ENCODE results near the gene STMN3. TPM values are rescaled to one million over a fixed set of nuclear protein-coding genes. Genes with fewer than 3 reads are reported as not detected.

The STMN3 gene
- total and polyA plus RNA-seq, 4 donors: 0.42 to 2.9 (median 0.91) TPM

DNA sequence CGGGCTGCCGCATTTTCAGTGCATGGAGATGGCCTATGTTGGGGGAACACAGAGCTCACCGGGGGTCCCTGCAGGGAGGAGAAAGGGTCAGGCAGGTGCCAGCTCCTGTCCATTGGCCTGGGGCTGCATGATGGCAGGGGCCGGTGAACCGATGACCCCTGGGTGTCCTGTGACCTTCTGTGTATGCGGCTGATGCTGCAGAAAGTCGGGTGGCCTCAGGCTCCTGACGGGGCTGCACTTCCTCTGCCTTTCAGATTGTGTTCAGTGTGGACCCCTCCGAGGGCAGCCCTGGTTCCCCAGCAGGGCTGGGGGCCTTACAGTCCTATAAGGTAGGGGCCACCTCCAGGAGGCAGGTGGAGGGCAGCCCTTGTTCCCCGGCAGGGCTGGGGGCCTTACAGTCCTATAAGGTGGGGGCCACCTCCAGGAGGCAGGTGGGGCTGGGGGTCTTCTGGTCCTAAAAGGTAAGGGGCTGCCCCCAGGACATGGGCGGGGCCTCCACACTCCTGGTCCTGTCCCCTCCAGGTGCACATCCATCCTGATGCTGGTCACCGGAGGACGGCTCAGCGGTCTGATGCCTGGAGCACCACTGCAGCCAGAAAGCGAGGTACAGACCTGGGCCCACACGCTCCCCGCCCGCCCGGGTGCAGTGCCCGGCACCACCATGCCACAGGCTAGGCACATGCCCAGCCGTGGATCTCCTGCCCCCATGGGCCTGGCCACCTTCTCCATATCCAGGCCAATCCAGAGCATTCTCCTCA lies 32.2 kb upstream of the STMN3 start (continued):
- TF ChIP-seq, protein P1, sequence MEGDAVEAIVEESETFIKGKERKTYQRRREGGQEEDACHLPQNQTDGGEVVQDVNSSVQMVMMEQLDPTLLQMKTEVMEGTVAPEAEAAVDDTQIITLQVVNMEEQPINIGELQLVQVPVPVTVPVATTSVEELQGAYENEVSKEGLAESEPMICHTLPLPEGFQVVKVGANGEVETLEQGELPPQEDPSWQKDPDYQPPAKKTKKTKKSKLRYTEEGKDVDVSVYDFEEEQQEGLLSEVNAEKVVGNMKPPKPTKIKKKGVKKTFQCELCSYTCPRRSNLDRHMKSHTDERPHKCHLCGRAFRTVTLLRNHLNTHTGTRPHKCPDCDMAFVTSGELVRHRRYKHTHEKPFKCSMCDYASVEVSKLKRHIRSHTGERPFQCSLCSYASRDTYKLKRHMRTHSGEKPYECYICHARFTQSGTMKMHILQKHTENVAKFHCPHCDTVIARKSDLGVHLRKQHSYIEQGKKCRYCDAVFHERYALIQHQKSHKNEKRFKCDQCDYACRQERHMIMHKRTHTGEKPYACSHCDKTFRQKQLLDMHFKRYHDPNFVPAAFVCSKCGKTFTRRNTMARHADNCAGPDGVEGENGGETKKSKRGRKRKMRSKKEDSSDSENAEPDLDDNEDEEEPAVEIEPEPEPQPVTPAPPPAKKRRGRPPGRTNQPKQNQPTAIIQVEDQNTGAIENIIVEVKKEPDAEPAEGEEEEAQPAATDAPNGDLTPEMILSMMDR (IDR thresholded peaks at IDR 0.05; ENCODE audit: low read depth, low read length, missing input control): no peak

DNA sequence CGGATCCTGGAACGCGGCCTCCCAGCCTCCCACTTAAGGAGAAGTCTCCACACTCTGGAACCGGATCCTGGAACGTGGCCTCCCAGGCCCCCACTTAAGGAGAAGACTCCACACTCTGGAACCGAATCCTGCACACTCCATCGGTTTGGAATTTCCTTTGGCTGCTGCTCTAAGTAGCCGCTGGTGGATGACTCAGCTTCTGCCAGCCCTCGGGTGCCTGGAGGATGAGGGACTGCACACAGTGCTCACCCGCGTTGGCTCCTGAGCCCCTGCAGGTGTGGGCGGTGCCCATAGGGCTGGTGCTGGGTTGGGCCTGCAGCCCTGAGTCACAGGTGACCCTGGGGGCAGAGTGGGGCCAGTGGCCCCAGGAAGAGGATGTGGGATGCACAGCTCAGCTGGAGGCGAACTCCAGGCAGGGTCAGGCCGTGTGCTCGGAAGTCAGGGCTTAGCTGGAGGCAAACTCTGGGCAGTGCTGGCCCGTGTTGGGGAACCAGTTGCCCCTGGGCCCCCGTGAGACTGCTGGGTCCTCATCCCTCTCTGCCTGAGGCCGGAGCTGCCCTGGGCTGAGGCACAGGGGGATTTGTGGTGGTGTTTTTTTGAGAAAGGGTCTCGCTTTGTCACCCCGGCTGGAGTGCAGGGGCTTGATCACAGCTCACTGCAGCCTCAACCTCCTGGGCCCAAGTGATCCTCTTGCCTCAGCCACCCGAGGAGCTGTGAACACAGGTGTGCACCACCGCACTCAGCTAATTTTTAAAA lies 29.3 kb upstream of the STMN3 start:
- H3K27me3 ChIP-seq (ENCODE audit: control insufficient read depth in 4 of 4, insufficient read depth in 4 of 4, low read length in 3 of 4): no peaks in the 10 kb centered on the region
- H3K4me3 ChIP-seq (ENCODE audit: low read depth in 1 of 3, low read length in 3 of 3): no peak overlapping the region
- 81% methylated on average over 22 of the region's 22 CpGs for WGBS
- DNase-seq (ENCODE audit: low spot score): no peak
- peaks cover 0 to 12% (median 2%) of the 10 kb centered on the region in 4 donors for H3K36me3 ChIP-seq (ENCODE audit: control insufficient read depth in 4 of 4, insufficient read depth in 3 of 4, low read depth in 1 of 4, low read length in 3 of 4)
- peak overlapping the region; percentile 68 to 79 for H3K27ac ChIP-seq (ENCODE audit: low read depth in 1 of 2, low read length in 2 of 2)
- H3K4me1 ChIP-seq (ENCODE audit: control insufficient read depth in 4 of 4, insufficient read depth in 4 of 4, low read length in 3 of 4): peaks cover 0 to 5% (median 2%) of the 10 kb centered on the region in 4 donors
- H3K9me3 ChIP-seq (ENCODE audit: control insufficient read depth in 4 of 4, low read length in 3 of 4): no peaks in the 10 kb centered on the region
- TF ChIP-seq RXRA (IDR thresholded peaks at IDR 0.05): peak in 1 of 2 donors; percentile 27
- no peak for TF ChIP-seq FOXA1 (IDR thresholded peaks at IDR 0.05)
- TF ChIP-seq RAD21 (IDR thresholded peaks at IDR 0.05): peak in 1 of 2 donors; percentile 17
- TF ChIP-seq NR2F2 (IDR thresholded peaks at IDR 0.05): peak; percentile 43
- TF ChIP-seq, protein P2, sequence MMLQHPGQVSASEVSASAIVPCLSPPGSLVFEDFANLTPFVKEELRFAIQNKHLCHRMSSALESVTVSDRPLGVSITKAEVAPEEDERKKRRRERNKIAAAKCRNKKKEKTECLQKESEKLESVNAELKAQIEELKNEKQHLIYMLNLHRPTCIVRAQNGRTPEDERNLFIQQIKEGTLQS (IDR thresholded peaks at IDR 0.05): no peak
- peak; percentile 37 to 80 for TF ChIP-seq JUND (IDR thresholded peaks at IDR 0.05)
- TF ChIP-seq, protein P3, sequence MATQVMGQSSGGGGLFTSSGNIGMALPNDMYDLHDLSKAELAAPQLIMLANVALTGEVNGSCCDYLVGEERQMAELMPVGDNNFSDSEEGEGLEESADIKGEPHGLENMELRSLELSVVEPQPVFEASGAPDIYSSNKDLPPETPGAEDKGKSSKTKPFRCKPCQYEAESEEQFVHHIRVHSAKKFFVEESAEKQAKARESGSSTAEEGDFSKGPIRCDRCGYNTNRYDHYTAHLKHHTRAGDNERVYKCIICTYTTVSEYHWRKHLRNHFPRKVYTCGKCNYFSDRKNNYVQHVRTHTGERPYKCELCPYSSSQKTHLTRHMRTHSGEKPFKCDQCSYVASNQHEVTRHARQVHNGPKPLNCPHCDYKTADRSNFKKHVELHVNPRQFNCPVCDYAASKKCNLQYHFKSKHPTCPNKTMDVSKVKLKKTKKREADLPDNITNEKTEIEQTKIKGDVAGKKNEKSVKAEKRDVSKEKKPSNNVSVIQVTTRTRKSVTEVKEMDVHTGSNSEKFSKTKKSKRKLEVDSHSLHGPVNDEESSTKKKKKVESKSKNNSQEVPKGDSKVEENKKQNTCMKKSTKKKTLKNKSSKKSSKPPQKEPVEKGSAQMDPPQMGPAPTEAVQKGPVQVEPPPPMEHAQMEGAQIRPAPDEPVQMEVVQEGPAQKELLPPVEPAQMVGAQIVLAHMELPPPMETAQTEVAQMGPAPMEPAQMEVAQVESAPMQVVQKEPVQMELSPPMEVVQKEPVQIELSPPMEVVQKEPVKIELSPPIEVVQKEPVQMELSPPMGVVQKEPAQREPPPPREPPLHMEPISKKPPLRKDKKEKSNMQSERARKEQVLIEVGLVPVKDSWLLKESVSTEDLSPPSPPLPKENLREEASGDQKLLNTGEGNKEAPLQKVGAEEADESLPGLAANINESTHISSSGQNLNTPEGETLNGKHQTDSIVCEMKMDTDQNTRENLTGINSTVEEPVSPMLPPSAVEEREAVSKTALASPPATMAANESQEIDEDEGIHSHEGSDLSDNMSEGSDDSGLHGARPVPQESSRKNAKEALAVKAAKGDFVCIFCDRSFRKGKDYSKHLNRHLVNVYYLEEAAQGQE (IDR thresholded peaks at IDR 0.05): peak; percentile 34
- no peak overlapping the region for H3K9ac ChIP-seq (ENCODE audit: low read depth in 1 of 2, low read length in 2 of 2)

- no peaks in the 10 kb centered on the region for H3K9me3 ChIP-seq (ENCODE audit: control insufficient read depth in 4 of 4, low read length in 3 of 4)
- no peak overlapping the region for H3K4me3 ChIP-seq (ENCODE audit: low read depth in 1 of 3, low read length in 3 of 3)
- TF ChIP-seq FOXA2 (IDR thresholded peaks at IDR 0.05): no peak
- TF ChIP-seq HNF4G (IDR thresholded peaks at IDR 0.05): no peak
- TF ChIP-seq, protein P4, sequence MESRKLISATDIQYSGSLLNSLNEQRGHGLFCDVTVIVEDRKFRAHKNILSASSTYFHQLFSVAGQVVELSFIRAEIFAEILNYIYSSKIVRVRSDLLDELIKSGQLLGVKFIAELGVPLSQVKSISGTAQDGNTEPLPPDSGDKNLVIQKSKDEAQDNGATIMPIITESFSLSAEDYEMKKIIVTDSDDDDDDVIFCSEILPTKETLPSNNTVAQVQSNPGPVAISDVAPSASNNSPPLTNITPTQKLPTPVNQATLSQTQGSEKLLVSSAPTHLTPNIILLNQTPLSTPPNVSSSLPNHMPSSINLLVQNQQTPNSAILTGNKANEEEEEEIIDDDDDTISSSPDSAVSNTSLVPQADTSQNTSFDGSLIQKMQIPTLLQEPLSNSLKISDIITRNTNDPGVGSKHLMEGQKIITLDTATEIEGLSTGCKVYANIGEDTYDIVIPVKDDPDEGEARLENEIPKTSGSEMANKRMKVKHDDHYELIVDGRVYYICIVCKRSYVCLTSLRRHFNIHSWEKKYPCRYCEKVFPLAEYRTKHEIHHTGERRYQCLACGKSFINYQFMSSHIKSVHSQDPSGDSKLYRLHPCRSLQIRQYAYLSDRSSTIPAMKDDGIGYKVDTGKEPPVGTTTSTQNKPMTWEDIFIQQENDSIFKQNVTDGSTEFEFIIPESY (IDR thresholded peaks at IDR 0.05): no peak
- TF ChIP-seq RXRA (IDR thresholded peaks at IDR 0.05): no peak
- TF ChIP-seq, protein P3 (IDR thresholded peaks at IDR 0.05): no peak
- TF ChIP-seq JUND (IDR thresholded peaks at IDR 0.05): no peak
- no peak for TF ChIP-seq MAX (IDR thresholded peaks at IDR 0.05)
- H3K36me3 ChIP-seq (ENCODE audit: control insufficient read depth in 4 of 4, insufficient read depth in 3 of 4, low read depth in 1 of 4, low read length in 3 of 4): peaks cover 0 to 15% (median 2%) of the 10 kb centered on the region in 4 donors
- no peak for DNase-seq (ENCODE audit: low spot score)
- no peaks in the 10 kb centered on the region for H3K27me3 ChIP-seq (ENCODE audit: control insufficient read depth in 4 of 4, insufficient read depth in 4 of 4, low read length in 3 of 4)
- H3K9ac ChIP-seq (ENCODE audit: low read depth in 1 of 2, low read length in 2 of 2): no peak overlapping the region
- H3K27ac ChIP-seq (ENCODE audit: low read depth in 1 of 2, low read length in 2 of 2): peak overlapping the region; percentile 68 to 79
- 98% methylated on average over 13 of the region's 13 CpGs for WGBS
- peaks cover 0 to 3% (median 0%) of the 10 kb centered on the region in 4 donors for H3K4me1 ChIP-seq (ENCODE audit: control insufficient read depth in 4 of 4, insufficient read depth in 4 of 4, low read length in 3 of 4)
Observed at GRCh38 chr20:63681609-63682142, 28.5 kb upstream of the STMN3 start.
